Measurements from ENCODE around the gene SREBF1. TPM values are rescaled to one million over a fixed set of nuclear protein-coding genes. Genes with fewer than 3 reads are reported as not detected.

The SREBF1 gene
- total and polyA plus RNA-seq, 2 of the 4 experiments (the other 2 are of a cell fraction) = 3.4 to 20.4 TPM

DNA sequence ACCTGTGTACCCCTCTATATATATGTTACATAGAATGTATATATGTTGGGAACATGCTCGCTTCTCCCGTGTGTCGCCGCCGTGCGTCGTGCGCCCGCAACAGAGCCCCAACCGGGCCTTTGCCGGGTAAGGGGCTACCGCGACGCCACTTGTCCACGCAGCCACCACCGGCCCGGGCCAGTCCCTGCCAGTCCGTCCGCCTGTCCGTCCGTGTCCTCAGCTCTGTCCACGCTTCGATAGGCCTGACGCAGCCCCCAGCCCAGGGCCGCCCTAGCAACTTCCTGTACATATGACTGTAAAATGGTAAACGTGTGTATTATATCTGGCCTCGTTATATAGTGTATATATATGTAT is 25.9 kb downstream of the SREBF1 start:
- in situ Hi-C loops (cut with MboI; ENCODE audit: low sequenced_read_pairs) (no loop called here), intact Hi-C loops (cut with micrococcal nuclease) (no loop called here), dilution Hi-C loops (cut with HindIII; ENCODE audit: low sequenced_read_pairs, unreplicated experiment) (no loop called here)
- H3K4me3 ChIP-seq (ENCODE audit: insufficient read depth, low read depth, low read length) = no peak overlapping the region
- no peak overlapping the region for H3K9ac ChIP-seq (ENCODE audit: low read depth, low read length)
- TF ChIP-seq SMC3 (IDR thresholded peaks at IDR 0.05; ENCODE audit: low read depth, low read length) (no peak), CEBPB (IDR thresholded peaks at IDR 0.05; ENCODE audit: low read depth, low read length) (no peak), ELK1 (IDR thresholded peaks at IDR 0.05; ENCODE audit: borderline replicate concordance, low read depth, low read length) (no peak), BHLHE40 (IDR thresholded peaks at IDR 0.05; ENCODE audit: low read depth, low read length) (no peak), NFE2L2 (IDR thresholded peaks at IDR 0.05; ENCODE audit: low read depth, low read length) (no peak), RCOR1 (IDR thresholded peaks at IDR 0.05; ENCODE audit: insufficient replicate concordance, low read length) (no peak), RFX5 (IDR thresholded peaks at IDR 0.05; ENCODE audit: low read depth, low read length) (no peak), MAFK (IDR thresholded peaks at IDR 0.05; ENCODE audit: low read depth, low read length) (no peak), POLR2A (IDR thresholded peaks at IDR 0.05; ENCODE audit: low read depth, low read length) (no peak), RAD21 (IDR thresholded peaks at IDR 0.05; ENCODE audit: low read length) (no peak), CHD1 (IDR thresholded peaks at IDR 0.05; ENCODE audit: low read depth, low read length) (no peak), FOS (IDR thresholded peaks at IDR 0.05; ENCODE audit: low read depth, low read length) (no peak), MAZ (IDR thresholded peaks at IDR 0.05; ENCODE audit: borderline replicate concordance, low read depth, low read length) (no peak), MXI1 (IDR thresholded peaks at IDR 0.05; ENCODE audit: borderline replicate concordance, low read depth, low read length) (no peak)
- TF ChIP-seq, protein P1, sequence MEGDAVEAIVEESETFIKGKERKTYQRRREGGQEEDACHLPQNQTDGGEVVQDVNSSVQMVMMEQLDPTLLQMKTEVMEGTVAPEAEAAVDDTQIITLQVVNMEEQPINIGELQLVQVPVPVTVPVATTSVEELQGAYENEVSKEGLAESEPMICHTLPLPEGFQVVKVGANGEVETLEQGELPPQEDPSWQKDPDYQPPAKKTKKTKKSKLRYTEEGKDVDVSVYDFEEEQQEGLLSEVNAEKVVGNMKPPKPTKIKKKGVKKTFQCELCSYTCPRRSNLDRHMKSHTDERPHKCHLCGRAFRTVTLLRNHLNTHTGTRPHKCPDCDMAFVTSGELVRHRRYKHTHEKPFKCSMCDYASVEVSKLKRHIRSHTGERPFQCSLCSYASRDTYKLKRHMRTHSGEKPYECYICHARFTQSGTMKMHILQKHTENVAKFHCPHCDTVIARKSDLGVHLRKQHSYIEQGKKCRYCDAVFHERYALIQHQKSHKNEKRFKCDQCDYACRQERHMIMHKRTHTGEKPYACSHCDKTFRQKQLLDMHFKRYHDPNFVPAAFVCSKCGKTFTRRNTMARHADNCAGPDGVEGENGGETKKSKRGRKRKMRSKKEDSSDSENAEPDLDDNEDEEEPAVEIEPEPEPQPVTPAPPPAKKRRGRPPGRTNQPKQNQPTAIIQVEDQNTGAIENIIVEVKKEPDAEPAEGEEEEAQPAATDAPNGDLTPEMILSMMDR (conservative IDR thresholded peaks at IDR 0.05; ENCODE audit: low read depth, low read length) = no peak
- TF ChIP-seq, protein P2, sequence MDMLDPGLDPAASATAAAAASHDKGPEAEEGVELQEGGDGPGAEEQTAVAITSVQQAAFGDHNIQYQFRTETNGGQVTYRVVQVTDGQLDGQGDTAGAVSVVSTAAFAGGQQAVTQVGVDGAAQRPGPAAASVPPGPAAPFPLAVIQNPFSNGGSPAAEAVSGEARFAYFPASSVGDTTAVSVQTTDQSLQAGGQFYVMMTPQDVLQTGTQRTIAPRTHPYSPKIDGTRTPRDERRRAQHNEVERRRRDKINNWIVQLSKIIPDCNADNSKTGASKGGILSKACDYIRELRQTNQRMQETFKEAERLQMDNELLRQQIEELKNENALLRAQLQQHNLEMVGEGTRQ (IDR thresholded peaks at IDR 0.05; ENCODE audit: low read depth, low read length) = no peak
- ChIA-PET POLR2A (ENCODE audit: unreplicated experiment) (no interaction called here), CTCF (interaction anchor here (0.7 kb wide), 1 partner anchor 129 kb away, joined by 3 read pairs; no protein-coding TSS in a partner anchor)
- H2BK15ac ChIP-seq (ENCODE audit: low read depth, low read length) = no peak overlapping the region
- H3K9me3 ChIP-seq (ENCODE audit: control insufficient read depth, insufficient read depth, low read length) = no peaks in the 10 kb centered on the region
- H2AK5ac ChIP-seq (ENCODE audit: low read depth, low read length) = 0 out of 2 replicates have a peak overlapping the region, but pooled peaks have one; percentile 51
- H2BK20ac ChIP-seq (ENCODE audit: low read depth, low read length) = no peak overlapping the region
- H4K5ac ChIP-seq (ENCODE audit: low read depth, low read length) = no peak overlapping the region
- H3K36me3 ChIP-seq (ENCODE audit: control insufficient read depth, insufficient read depth, low read length) = peaks cover 61% of the 10 kb centered on the region
- no peak overlapping the region for H2BK120ac ChIP-seq (ENCODE audit: low read depth, low read length)
- peaks cover 5 to 40% of the 10 kb centered on the region in 2 experiments; a peak in 2 of 4 replicates for H3K79me1 ChIP-seq (ENCODE audit: low read depth in 1 of 2, low read length in 2 of 2)
- no CpG with 5 or more reads among the region's 27 CpGs for WGBS, 2 experiments (ENCODE audit: extremely low coverage in 2 of 2, insufficient read length in 1 of 2)
- no peak overlapping the region for H3K23ac ChIP-seq (ENCODE audit: low read depth, low read length)
- H3K9me1 ChIP-seq (ENCODE audit: insufficient read depth, low read length) = no peaks in the 10 kb centered on the region
- no peak overlapping the region for H2AFZ ChIP-seq (replicated peaks; ENCODE audit: low read length, poor library complexity)
- ATAC-seq (ENCODE audit: low read depth) (no peak), DNase-seq (no peak)
- no peak overlapping the region for H2AK9ac ChIP-seq (replicated peaks; ENCODE audit: low read depth, low read length, poor library complexity)
- H4K20me1 ChIP-seq (ENCODE audit: insufficient read depth, low read length) = peaks cover 52% of the 10 kb centered on the region
- no peak overlapping the region for H3K56ac ChIP-seq (ENCODE audit: extremely low read depth, insufficient read depth, low read length)
- peaks cover 10% of the 10 kb centered on the region for H3K4me1 ChIP-seq (ENCODE audit: control insufficient read depth, insufficient read depth, low read length)
- H2BK5ac ChIP-seq (ENCODE audit: low read depth, low read length, poor library complexity, severe bottlenecking) = no peak overlapping the region
- H3K27ac ChIP-seq (ENCODE audit: insufficient read depth, low read length) = no peak overlapping the region
- H3K4ac ChIP-seq (ENCODE audit: low read depth, low read length) = no peak overlapping the region
- no peak overlapping the region for H3K4me2 ChIP-seq (ENCODE audit: low read depth, low read length)
- TSS peak; percentile 82 for BruUV-seq (replicated peaks)
- no peak overlapping the region for H4K91ac ChIP-seq (ENCODE audit: insufficient read depth, low read depth, low read length)
- no peaks in the 10 kb centered on the region for H3K27me3 ChIP-seq (ENCODE audit: control insufficient read depth, insufficient read depth, low read length)
- H3K14ac ChIP-seq (replicated peaks; ENCODE audit: low read depth, low read length) = no peak overlapping the region
- H3K18ac ChIP-seq (ENCODE audit: low read depth, low read length) = no peak overlapping the region
- no peak overlapping the region for H4K8ac ChIP-seq (ENCODE audit: low read depth in 2 of 2, low read length in 2 of 2)

Measured in IMR-90 (cell line).